AG09309 (cell line): ENCODE results near the gene U2AF1L4.

Experiments used
- DNase-seq: peaks from one replicate; pipeline ENCODE4 v3.0.0-alpha.2; 2010; ENCODE audit warnings: low read depth
- H3K4me3 ChIP-seq: 2 replicates; pipeline ENCODE4 v1.5.1; 2011; ENCODE audit warnings: mild to moderate bottlenecking, low read depth, low read length, moderate library complexity; ENCODE audit not compliant: control insufficient read depth
- CTCF ChIP-seq: IDR thresholded peaks from 2 replicates; pipeline ENCODE4 v1.5.1; 2011; ENCODE audit warnings: mild to moderate bottlenecking, low read depth, low read length, inconsistent platforms; ENCODE audit not compliant: insufficient read depth, control insufficient read depth; ENCODE audit errors: missing control alignments

U2AF1L4 gene

GRCh38 chr19:35789978-35790944 is 45.0 kb upstream of the U2AF1L4 start:
- H3K4me3 ChIP-seq: no peak overlapping the region
- TF ChIP-seq CTCF: no peak
- DNase-seq: no peak

- no peak for DNase-seq
- H3K4me3 ChIP-seq: no peak overlapping the region
- TF ChIP-seq CTCF: no peak
Observed at GRCh38 chr19:35789195-35789977, 44.2 kb upstream of the U2AF1L4 start.

- TF ChIP-seq CTCF: no peak
- DNase-seq: no peak
- no peak overlapping the region for H3K4me3 ChIP-seq
Observed at GRCh38 chr19:35788205-35788960, 43.2 kb upstream of the U2AF1L4 start.

- no peak overlapping the region for H3K4me3 ChIP-seq
- no peak for TF ChIP-seq CTCF
- DNase-seq: no peak
Observed at GRCh38 chr19:35787227-35787799, 42.1 kb upstream of the U2AF1L4 start.

- DNase-seq: no peak
- TF ChIP-seq CTCF: no peak
- no peak overlapping the region for H3K4me3 ChIP-seq
Observed at GRCh38 chr19:35786299-35787160, 41.3 kb upstream of the U2AF1L4 start.
